A375 (cell line): Measurements from ENCODE around the gene ANGEL1. TPM values are rescaled to one million over a fixed set of nuclear protein-coding genes. Genes with fewer than 3 reads are reported as not detected.

Experiments
- total RNA-seq: library from RNA; depleted of rRNA; stranded (reverse); fragments of >200 nt; shearing (Covaris generic); gene quantifications from 2 replicates; pipeline ENCODE4 v1.2.3, GENCODE V29; 2014; rRNA removed

The ANGEL1 gene, protein sequence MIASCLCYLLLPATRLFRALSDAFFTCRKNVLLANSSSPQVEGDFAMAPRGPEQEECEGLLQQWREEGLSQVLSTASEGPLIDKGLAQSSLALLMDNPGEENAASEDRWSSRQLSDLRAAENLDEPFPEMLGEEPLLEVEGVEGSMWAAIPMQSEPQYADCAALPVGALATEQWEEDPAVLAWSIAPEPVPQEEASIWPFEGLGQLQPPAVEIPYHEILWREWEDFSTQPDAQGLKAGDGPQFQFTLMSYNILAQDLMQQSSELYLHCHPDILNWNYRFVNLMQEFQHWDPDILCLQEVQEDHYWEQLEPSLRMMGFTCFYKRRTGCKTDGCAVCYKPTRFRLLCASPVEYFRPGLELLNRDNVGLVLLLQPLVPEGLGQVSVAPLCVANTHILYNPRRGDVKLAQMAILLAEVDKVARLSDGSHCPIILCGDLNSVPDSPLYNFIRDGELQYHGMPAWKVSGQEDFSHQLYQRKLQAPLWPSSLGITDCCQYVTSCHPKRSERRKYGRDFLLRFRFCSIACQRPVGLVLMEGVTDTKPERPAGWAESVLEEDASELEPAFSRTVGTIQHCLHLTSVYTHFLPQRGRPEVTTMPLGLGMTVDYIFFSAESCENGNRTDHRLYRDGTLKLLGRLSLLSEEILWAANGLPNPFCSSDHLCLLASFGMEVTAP
- total RNA-seq, result 7.0 and 7.7 TPM in 2 replicates

DNA sequence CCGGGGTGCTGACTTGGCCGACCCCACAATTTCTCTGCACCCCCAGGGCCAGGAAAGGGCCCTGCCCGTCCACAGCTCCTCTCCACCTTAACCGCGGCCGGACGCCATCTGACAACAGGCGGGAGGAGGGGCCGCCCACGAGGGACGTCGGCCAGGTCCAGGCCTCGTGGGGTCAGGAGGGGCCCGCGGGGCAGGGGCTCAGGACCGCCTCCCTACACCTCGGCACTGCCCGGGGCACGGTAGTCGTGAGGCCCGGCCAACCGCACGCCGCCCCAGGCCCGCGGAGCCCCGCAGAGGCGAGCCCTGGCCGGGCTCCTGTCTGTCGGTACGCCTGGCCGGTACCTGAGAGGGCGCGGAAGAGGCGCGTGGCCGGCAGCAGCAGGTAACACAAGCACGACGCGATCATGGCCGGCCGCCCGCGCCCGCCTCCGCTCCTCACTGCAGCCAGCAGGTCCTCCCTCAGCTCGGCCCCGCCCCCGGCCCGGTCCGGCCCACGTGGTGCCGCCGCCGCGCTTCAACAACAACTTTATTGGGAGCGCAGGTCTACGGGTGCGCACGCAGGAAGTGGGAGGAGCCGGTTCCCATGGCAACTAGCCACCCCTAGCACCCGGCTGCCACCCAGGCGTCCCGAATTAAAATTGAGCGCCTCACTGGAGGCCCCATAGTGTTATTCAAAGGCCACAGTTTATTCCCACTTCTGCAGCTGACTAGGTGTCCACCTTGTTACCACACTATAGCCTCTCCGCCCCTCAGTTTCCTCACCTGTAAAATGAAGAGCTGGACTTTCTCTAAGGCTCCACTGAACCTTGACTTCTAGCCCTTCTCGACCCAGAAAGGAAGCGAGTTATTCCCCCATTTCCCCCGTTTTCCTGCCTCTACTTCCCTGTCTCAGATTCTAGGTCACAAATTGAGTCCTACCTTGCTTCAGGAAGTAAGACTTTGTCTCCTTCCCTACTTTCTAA lies at the start of gene ANGEL1:
ANGEL1 (minus strand) TSS at position 461 of the 962 bp plus-strand sequence; CDS start at position 406, 55 bp downstream.

DNA sequence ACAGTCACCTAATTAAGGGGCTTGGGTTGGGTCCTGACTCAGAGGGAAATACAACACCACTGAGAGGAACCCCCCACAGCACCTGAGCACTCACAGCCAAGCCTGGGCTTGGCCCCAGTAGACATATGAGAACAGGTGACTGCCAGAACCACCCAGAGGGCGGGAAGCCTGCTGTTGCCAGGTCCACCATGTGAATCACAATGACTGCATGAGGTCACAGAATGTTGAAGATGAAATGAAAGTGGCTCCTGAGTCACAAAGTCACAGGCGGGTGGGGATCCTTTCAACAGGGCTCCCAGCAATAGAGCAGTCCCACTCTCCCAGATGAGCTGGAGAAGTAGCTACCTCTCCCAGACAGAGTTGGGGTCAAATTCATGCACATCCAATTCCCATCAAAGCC lies 13.4 kb upstream of the ANGEL1 start, which contains the start of gene LRRC74A:
LRRC74A (plus strand) TSS at position 287 of the 400 bp plus-strand sequence. CDS start 290 bp downstream, outside the sequence.

DNA sequence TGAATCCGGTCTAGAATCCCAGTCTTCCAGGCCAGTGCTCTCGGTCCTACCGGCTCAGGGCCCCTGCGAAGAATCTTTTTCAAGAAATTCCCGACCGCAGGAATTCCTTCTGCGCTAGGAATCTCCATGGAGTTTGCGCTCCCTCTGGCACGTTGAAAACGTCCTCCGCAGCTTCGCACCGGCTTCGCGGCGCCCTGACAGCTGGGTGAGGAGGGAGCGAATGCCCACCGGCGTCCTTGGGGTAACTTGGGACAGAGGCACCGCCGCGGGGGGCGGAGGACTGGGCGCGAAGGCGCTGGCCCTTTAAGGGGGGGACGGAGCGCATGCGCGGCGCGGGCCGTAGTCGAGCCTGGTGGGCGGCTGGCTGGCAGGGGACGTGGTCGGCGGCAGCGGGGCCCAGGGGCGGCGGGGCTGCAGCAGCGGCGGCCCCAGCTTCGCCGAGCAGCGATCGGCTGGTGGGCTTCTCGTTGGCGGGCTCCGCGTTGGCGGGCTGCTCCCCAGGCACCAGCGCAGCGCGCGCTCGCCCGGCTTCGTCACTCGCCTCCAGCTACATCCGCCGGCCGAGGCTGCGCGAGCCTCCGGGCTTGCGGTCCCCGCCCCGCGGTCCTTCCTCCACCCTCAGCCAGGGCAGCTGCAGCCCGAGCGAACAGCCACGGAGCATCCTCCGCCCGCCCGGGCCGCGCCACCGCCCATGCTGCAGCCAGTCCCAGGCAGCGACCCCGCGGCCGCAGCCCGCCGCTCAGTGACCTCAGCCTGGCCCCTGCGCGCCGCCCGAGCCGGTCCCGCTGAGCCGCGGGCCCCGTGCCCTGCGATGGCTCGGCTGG lies 51.3 kb downstream of the ANGEL1 start, which contains the start of gene VASH1:
VASH1 (plus strand) TSS at position 333 of the 824 bp plus-strand sequence. CDS start 1,354 bp downstream, outside the sequence.

Other genes with a start within 250 kb of the ANGEL1 start
- gene VASH1, start 51.4 kb downstream of the ANGEL1 start, total RNA-seq, result 4.7 and 5.5 TPM in 2 replicates
- gene LRRC74A, start 13.5 kb upstream of the ANGEL1 start, total RNA-seq, result not detected in 2 replicates
- 47.0 and 54.2 TPM in 2 replicates for gene IRF2BPL, start 215.8 kb upstream of the ANGEL1 start, total RNA-seq